ENCODE results near the gene PTPRH. TPM values are rescaled to one million over a fixed set of nuclear protein-coding genes. Genes with fewer than 3 reads are reported as not detected.

The PTPRH gene
- polyA plus RNA-seq, 1 donor (not counting 4 experiments of a cell fraction or from before 2014, with no cell fraction given): 0.17 TPM

GRCh38 chr19:55224038-55224665 is 14.9 kb upstream of the PTPRH start:
- Histone ChIP-seq H3K4me1 (ENCODE audit: control insufficient read depth, extremely low read depth, insufficient read depth, low read length) (no peaks in the 10 kb centered on the region), H3K9me3 (ENCODE audit: control insufficient read depth, low read depth, low read length) (no peaks in the 10 kb centered on the region), H2AFZ (ENCODE audit: control insufficient read depth, low read length) (no peak overlapping the region), H3K9me1 (ENCODE audit: control insufficient read depth, extremely low read depth, insufficient read depth, low read length) (no peaks in the 10 kb centered on the region), H4K20me1 (ENCODE audit: control insufficient read depth, extremely low read depth, insufficient read depth, low read length) (no peaks in the 10 kb centered on the region), H3K4me2 (ENCODE audit: control insufficient read depth, extremely low read depth, insufficient read depth, low read depth, low read length) (no peak overlapping the region), H3K27ac (ENCODE audit: control insufficient read depth, insufficient read depth, low read length) (no peak overlapping the region), H3K27me3 (ENCODE audit: control insufficient read depth, extremely low read depth, insufficient read depth, low read length) (no peaks in the 10 kb centered on the region), H3K79me2 (ENCODE audit: control insufficient read depth, insufficient read depth, low read length) (no peaks in the 10 kb centered on the region), H3K4me3 (ENCODE audit: control insufficient read depth in 2 of 3, extremely low read depth in 1 of 3, insufficient read depth in 2 of 3, low read depth in 1 of 3, low read length in 3 of 3) (no peak overlapping the region), H3K9ac (ENCODE audit: control insufficient read depth, extremely low read depth, insufficient read depth, low read length) (no peak overlapping the region), H3K36me3 (ENCODE audit: control insufficient read depth in 2 of 2, extremely low read depth in 1 of 2, insufficient read depth in 2 of 2, low read length in 2 of 2) (peaks cover 10 to 13% of the 10 kb centered on the region in 2 experiments)
- dilution Hi-C loops (cut with MboI; ENCODE audit: extremely low pct_ligation_motif_present, low sequenced_read_pairs): no loop called here
- no peak for FAIRE-seq
- no peak for DNase-seq (ENCODE audit: low read depth, low spot score)
- TF ChIP-seq CTCF (optimal IDR thresholded peaks at IDR 0.05 in 1 of 3, IDR thresholded peaks at IDR 0.05 in 1 of 3, conservative IDR thresholded peaks at IDR 0.05 in 1 of 3; ENCODE audit: extremely low read depth in 1 of 3, insufficient read depth in 2 of 3, low read length in 3 of 3) (no peak), EZH2 (IDR thresholded peaks at IDR 0.05; ENCODE audit: low read length) (no peak)

GRCh38 chr19:55223291-55224037 is 14.2 kb upstream of the PTPRH start:
- no peak for FAIRE-seq
- DNase-seq (ENCODE audit: low read depth, low spot score): no peak
- Histone ChIP-seq H3K9ac (ENCODE audit: control insufficient read depth, extremely low read depth, insufficient read depth, low read length) (no peak overlapping the region), H3K4me2 (ENCODE audit: control insufficient read depth, extremely low read depth, insufficient read depth, low read depth, low read length) (no peak overlapping the region), H3K4me3 (ENCODE audit: control insufficient read depth in 2 of 3, extremely low read depth in 1 of 3, insufficient read depth in 2 of 3, low read depth in 1 of 3, low read length in 3 of 3) (no peak overlapping the region), H3K27ac (ENCODE audit: control insufficient read depth, insufficient read depth, low read length) (no peak overlapping the region), H4K20me1 (ENCODE audit: control insufficient read depth, extremely low read depth, insufficient read depth, low read length) (no peaks in the 10 kb centered on the region), H3K79me2 (ENCODE audit: control insufficient read depth, insufficient read depth, low read length) (no peaks in the 10 kb centered on the region), H3K4me1 (ENCODE audit: control insufficient read depth, extremely low read depth, insufficient read depth, low read length) (no peaks in the 10 kb centered on the region), H3K36me3 (ENCODE audit: control insufficient read depth in 2 of 2, extremely low read depth in 1 of 2, insufficient read depth in 2 of 2, low read length in 2 of 2) (peaks cover 7% of the 10 kb centered on the region in 2 experiments), H3K27me3 (ENCODE audit: control insufficient read depth, extremely low read depth, insufficient read depth, low read length) (no peaks in the 10 kb centered on the region), H3K9me1 (ENCODE audit: control insufficient read depth, extremely low read depth, insufficient read depth, low read length) (no peaks in the 10 kb centered on the region), H3K9me3 (ENCODE audit: control insufficient read depth, low read depth, low read length) (no peaks in the 10 kb centered on the region), H2AFZ (ENCODE audit: control insufficient read depth, low read length) (no peak overlapping the region)
- no peak for TF ChIP-seq EZH2 (IDR thresholded peaks at IDR 0.05; ENCODE audit: low read length)
- no peak for TF ChIP-seq CTCF (optimal IDR thresholded peaks at IDR 0.05 in 1 of 3, IDR thresholded peaks at IDR 0.05 in 1 of 3, conservative IDR thresholded peaks at IDR 0.05 in 1 of 3; ENCODE audit: extremely low read depth in 1 of 3, insufficient read depth in 2 of 3, low read length in 3 of 3)
- dilution Hi-C loops (cut with MboI; ENCODE audit: extremely low pct_ligation_motif_present, low sequenced_read_pairs): no loop called here
